A673 (cell line): ENCODE results near the gene GNAI2. TPM values are rescaled to one million over a fixed set of nuclear protein-coding genes. Genes with fewer than 3 reads are reported as not detected.

Experiments
- BruUV-seq: library from RNA; stranded (reverse); fragments of 400-500 nt; replicated peaks from 2 replicates; lab custom pipeline; 2021; lab: Mats Ljungman, UMichigan
- CTCF ChIA-PET: fragments of 300-600 bp; sonication (Branson Sonifier 250); formaldehyde crosslinking; loops from one replicate; lab custom pipeline; 2022; ENCODE audit warnings: antibody characterized with exemption; lab: Charles Lee
- POLR2A ChIA-PET: fragments of 300-600 bp; sonication (Branson Sonifier 250); formaldehyde crosslinking; loops from one replicate; lab custom pipeline; 2022; ENCODE audit warnings: antibody characterized with exemption; ENCODE audit not compliant: low non-redundant PET; lab: Charles Lee
- DNase-seq: peaks from one replicate; pipeline ENCODE4 v3.0.0-alpha.2; 2015; ENCODE audit warnings: low spot score
- H3K27ac ChIP-seq: fragments of 200-600 bp; sonication (generic); 2 replicates; pipeline ENCODE4 v1.5.1; 2016; ENCODE audit warnings: mixed run types, low read depth, mild to moderate bottlenecking, mixed read lengths, antibody characterized with exemption, low read length; ENCODE audit not compliant: poor library complexity, severe bottlenecking
- H3K27me3 ChIP-seq: fragments of 200-600 bp; sonication (generic); replicated peaks from 2 replicates; pipeline ENCODE4 v1.6.1; 2017; ENCODE audit warnings: mixed run types, low read depth, mild to moderate bottlenecking, mixed read lengths, antibody characterized with exemption, low read length; ENCODE audit not compliant: insufficient read depth, poor library complexity
- H3K36me3 ChIP-seq: fragments of 200-600 bp; sonication (generic); 2 replicates; pipeline ENCODE4 v1.6.1; 2016; ENCODE audit warnings: mixed run types, mild to moderate bottlenecking, mixed read lengths, antibody characterized with exemption, low read length; ENCODE audit not compliant: insufficient read depth, poor library complexity, severe bottlenecking
- H3K4me1 ChIP-seq: fragments of 200-600 bp; sonication (generic); 2 replicates; pipeline ENCODE4 v1.6.1; 2017; ENCODE audit warnings: mixed run types, mild to moderate bottlenecking, mixed read lengths, antibody characterized with exemption, low read length; ENCODE audit not compliant: insufficient read depth, poor library complexity, severe bottlenecking
- H3K4me3 ChIP-seq: fragments of 200-600 bp; sonication (generic); 2 replicates; pipeline ENCODE4 v1.5.1; 2016; ENCODE audit warnings: low read depth, mixed run types, mild to moderate bottlenecking, mixed read lengths, low read length; ENCODE audit not compliant: poor library complexity, severe bottlenecking
- H3K9me3 ChIP-seq: fragments of 200-600 bp; sonication (generic); 2 replicates; pipeline ENCODE4 v1.6.1; 2016; ENCODE audit warnings: mixed run types, low read depth, mild to moderate bottlenecking, mixed read lengths, antibody characterized with exemption, low read length; ENCODE audit not compliant: poor library complexity, severe bottlenecking
- CTCF ChIP-seq: fragments of 300-800, 200-600 bp; sonication (generic); conservative IDR thresholded peaks from 2 replicates; pipeline ENCODE4 v1.5.1; 2017; ENCODE audit warnings: low read depth, mild to moderate bottlenecking, antibody characterized with exemption, low read length, moderate library complexity, mixed read lengths
- EZH2 ChIP-seq: fragments of 200-600 bp; sonication (generic); IDR thresholded peaks from 2 replicates; pipeline ENCODE4 v1.6.1; 2017; ENCODE audit warnings: borderline replicate concordance, low read depth, mild to moderate bottlenecking, mixed read lengths, antibody characterized with exemption, low read length; ENCODE audit not compliant: poor library complexity, severe bottlenecking
- intact Hi-C: fragments of 100-400 bp; cut with micrococcal nuclease; formaldehyde crosslinking; loops from one replicate; pipeline ENCODE4 v1.10.0; 2022; ENCODE audit not compliant: unreplicated experiment
- total RNA-seq: library from RNA; stranded (reverse); gene quantifications from 2 replicates; pipeline ENCODE4 v1.2.3, GENCODE V29; 2021

GNAI2 gene
- total RNA-seq, 1 experiment from 2014 or later, result 115 TPM

DNA sequence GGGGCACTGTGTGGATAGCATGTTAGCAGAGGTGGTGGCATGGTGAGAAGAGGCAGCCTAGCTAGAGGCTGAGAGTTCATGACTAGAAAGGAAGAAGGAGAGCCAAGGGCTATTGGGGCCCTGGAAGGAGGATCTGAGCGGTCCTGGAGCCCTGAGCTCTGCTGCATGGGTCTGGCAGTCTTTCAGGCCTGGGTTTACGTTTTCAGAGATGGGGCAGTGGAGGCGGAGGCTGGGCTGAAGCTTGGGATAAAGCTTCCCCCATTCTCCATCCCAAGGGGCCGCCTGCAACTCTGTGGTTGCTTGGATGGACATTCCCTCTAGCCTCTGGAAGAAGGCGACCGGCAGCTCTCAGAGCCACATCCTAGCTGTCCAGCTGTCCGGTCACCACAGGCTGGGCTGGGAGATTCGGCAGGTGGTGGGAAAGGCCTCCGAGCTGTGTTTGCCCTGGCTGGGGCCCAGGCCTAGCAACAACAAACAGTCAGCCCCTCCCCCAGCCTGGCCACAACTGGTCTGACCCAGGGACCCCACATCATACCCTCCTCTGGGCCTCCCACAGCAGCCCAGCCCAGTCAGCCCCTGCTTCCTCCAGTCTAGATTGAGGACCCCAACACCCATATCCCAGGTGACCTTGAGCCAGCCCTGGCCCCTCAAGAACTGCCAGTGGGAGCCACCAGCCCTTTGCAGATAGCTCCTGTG, 32.7 kb upstream of the GNAI2 start:
- POLR2A ChIA-PET, result no interaction called here
- Histone ChIP-seq H3K9me3 (no peaks in the 10 kb centered on the region), H3K27ac (no peak overlapping the region), H3K27me3 (peaks cover 29% of the 10 kb centered on the region), H3K4me3 (no peak overlapping the region), H3K36me3 (no peaks in the 10 kb centered on the region), H3K4me1 (no peaks in the 10 kb centered on the region)
- CTCF ChIA-PET, result no interaction called here
- intact Hi-C loops, result no loop called here
- TF ChIP-seq EZH2 (no peak), CTCF (no peak)
- BruUV-seq, result no TSS peak
- no peak for DNase-seq

- TF ChIP-seq CTCF (no peak), EZH2 (no peak)
- Histone ChIP-seq H3K4me3 (no peak overlapping the region), H3K4me1 (no peaks in the 10 kb centered on the region), H3K9me3 (no peaks in the 10 kb centered on the region), H3K27me3 (peaks cover 28% of the 10 kb centered on the region), H3K36me3 (no peaks in the 10 kb centered on the region), H3K27ac (no peak overlapping the region)
- no peak for DNase-seq
- ChIA-PET POLR2A (no interaction called here), CTCF (no interaction called here)
- BruUV-seq, result no TSS peak
- intact Hi-C loops, result no loop called here
Observed at GRCh38 chr3:50203809-50204803, 31.9 kb upstream of the GNAI2 start.

- CTCF ChIA-PET, result interaction anchor here (0.6 kb wide), 1 partner anchor 22 kb away, joined by 4 read pairs; no protein-coding TSS in a partner anchor
- Histone ChIP-seq H3K27me3 (peaks cover 24% of the 10 kb centered on the region), H3K9me3 (no peaks in the 10 kb centered on the region), H3K4me1 (no peaks in the 10 kb centered on the region), H3K36me3 (no peaks in the 10 kb centered on the region), H3K27ac (no peak within 1 kb of the TSS), H3K4me3 (peak within 1 kb of the TSS; percentile 27)
- intact Hi-C loops, result no loop called here
- POLR2A ChIA-PET, result no interaction called here
- TF ChIP-seq CTCF (no peak), EZH2 (no peak)
- BruUV-seq, result no TSS peak
- DNase-seq, result no peak
Observed at GRCh38 chr3:50204804-50205412, 31.1 kb upstream of the GNAI2 start, which contains the start of gene SLC38A3. Gene SLC38A3, plus strand, starts transcription at chr3:50205271. Its CDS starts 8,929 bp downstream, at chr3:50214200.
